Lung (tissue), 12 donors: Measurements from ENCODE around the gene HIF3A. TPM values are rescaled to one million over a fixed set of nuclear protein-coding genes. Genes with fewer than 3 reads are reported as not detected.

Source experiments
- ATAC-seq: fragments of 200-7000 bp; cut with Tn5 transposase; one replicate; pipeline ENCODE4 v1.9.1; 2020; ENCODE audit warnings: moderate number of reproducible peaks; ENCODE audit not compliant: insufficient read depth, low FRiP score
- DNase-seq, 3 donors: peaks; one replicate each; pipeline ENCODE4 v3.0.0-alpha.2; 2013 to 2017
- H3K27ac ChIP-seq, 2 donors: one replicate each; pipeline ENCODE4 v1.5.1; 2013; ENCODE audit warnings: mild to moderate bottlenecking in 2 of 2, moderate library complexity in 2 of 2, control low read depth in 1 of 2, inconsistent platforms in 1 of 2, low read depth in 1 of 2, low read length in 1 of 2
- H3K27me3 ChIP-seq, 3 donors: one replicate each; pipeline ENCODE4 v1.5.1; 2013; ENCODE audit warnings: low read length in 2 of 3; ENCODE audit not compliant: control insufficient read depth in 3 of 3, insufficient read depth in 3 of 3
- H3K36me3 ChIP-seq, 4 donors: one replicate each; pipeline ENCODE4 v1.5.1; 2013; ENCODE audit warnings: low read length in 4 of 4, mild to moderate bottlenecking in 1 of 4, moderate library complexity in 1 of 4; ENCODE audit not compliant: control insufficient read depth in 4 of 4, insufficient read depth in 4 of 4
- H3K4me1 ChIP-seq, 5 donors: one replicate each; pipeline ENCODE4 v1.5.1; 2013; ENCODE audit warnings: low read length in 5 of 5, mild to moderate bottlenecking in 2 of 5, moderate library complexity in 1 of 5; ENCODE audit not compliant: control insufficient read depth in 5 of 5, insufficient read depth in 5 of 5
- H3K4me3 ChIP-seq: one replicate; pipeline ENCODE4 v1.5.1; 2013; ENCODE audit warnings: mild to moderate bottlenecking, control low read depth, moderate library complexity
- H3K9ac ChIP-seq, 2 donors: one replicate each; pipeline ENCODE4 v1.5.1; 2013; ENCODE audit warnings: low read length in 2 of 2, control low read depth in 1 of 2; ENCODE audit not compliant: insufficient read depth in 1 of 2
- H3K9me3 ChIP-seq, 4 donors: one replicate each; pipeline ENCODE4 v1.5.1; 2013; ENCODE audit warnings: low read length in 3 of 4, mild to moderate bottlenecking in 1 of 4, moderate library complexity in 1 of 4; ENCODE audit not compliant: control insufficient read depth in 4 of 4, insufficient read depth in 3 of 4
- CTCF ChIP-seq: IDR thresholded peaks from 2 replicates; pipeline ENCODE4 v1.5.1; 2012; ENCODE audit warnings: mild to moderate bottlenecking; ENCODE audit errors: control extremely low read depth, extremely low read depth
- WGBS, 2 donors: extraction: QIAGEN DNeasy Blood & Tissue Kit; methylation state at CpG; one replicate each; pipeline ENCODE4 v1.1.7; 2013; 5-methylcytosine and 5-hydroxymethylcytosine counted together
- polyA plus RNA-seq, 2 donors: library from polyadenylated mRNA; stranded (reverse); fragments of 200-250 nt; gene quantifications; one replicate each; pipeline ENCODE4 v1.2.1, GENCODE V29; 2013
- total RNA-seq, 2 donors: library from RNA; depleted of rRNA in 1 of 2; stranded (reverse); fragments of >200 nt in 1 of 2; gene quantifications; one replicate each; pipeline ENCODE4 v1.2.1, GENCODE V29; 2014 to 2021
- donor health status: control.
- donor health status: control.
- donor health status: Bipolar disorder and iron deficiency.
- donor health status: healthy.
- donor health status: DM: yes; HTN: yes; CAD: no.

HIF3A gene
- total and polyA plus RNA-seq, 4 donors = 24.1 to 315 (median 63.4) TPM

DNA sequence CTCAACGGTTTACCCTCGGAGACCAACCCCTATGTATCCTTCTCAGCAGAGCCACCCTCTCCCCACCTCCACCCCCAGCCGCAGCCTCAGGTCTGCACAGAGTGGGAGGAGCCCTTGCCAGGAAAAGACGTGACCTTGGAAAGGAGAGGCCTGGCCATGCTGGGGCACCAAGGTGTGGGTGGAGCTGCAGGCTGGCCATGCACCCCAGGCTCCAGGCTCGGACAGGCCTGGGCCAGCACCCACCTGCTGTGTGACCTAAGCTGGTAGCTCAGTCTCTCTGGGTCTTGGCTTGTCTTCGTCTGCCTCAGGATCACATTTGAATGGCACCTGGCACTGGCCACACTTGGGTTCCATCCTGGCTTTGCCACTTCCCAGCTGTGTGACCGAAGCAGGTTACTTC, 87.0 kb downstream of the HIF3A start:
- Histone ChIP-seq H3K36me3 (peaks cover 3 to 59% (median 54%) of the 10 kb centered on the region in 4 donors), H3K9me3 (no peaks in the 10 kb centered on the region), H3K9ac (no peak overlapping the region), H3K27ac (no peak overlapping the region), H3K4me3 (no peak overlapping the region), H3K27me3 (no peaks in the 10 kb centered on the region), H3K4me1 (peaks cover 0 to 3% (median under 1%) of the 10 kb centered on the region in 5 donors)
- ATAC-seq = no peak
- no peak for DNase-seq
- no peak for TF ChIP-seq CTCF
- WGBS, 2 donors = 86 to 95% methylated on average over 7 of the region's 7 CpGs

GRCh38 chr19:46384396-46384795, 87.6 kb downstream of the HIF3A start:
- no peak for ATAC-seq
- H3K36me3 ChIP-seq = peaks cover 4 to 64% (median 55%) of the 10 kb centered on the region in 4 donors

GRCh38 chr19:46385636-46386035, 88.8 kb downstream of the HIF3A start:
- no peak overlapping the region for H3K9ac ChIP-seq
- H3K9me3 ChIP-seq = no peaks in the 10 kb centered on the region
- DNase-seq (no peak), ATAC-seq (no peak)
- peaks cover 8 to 69% (median 61%) of the 10 kb centered on the region in 4 donors for H3K36me3 ChIP-seq
- 78 to 84% methylated on average over 11 of the region's 11 CpGs for WGBS, 2 donors
- no peak for TF ChIP-seq CTCF
- H3K27me3 ChIP-seq = no peaks in the 10 kb centered on the region
- no peak overlapping the region for H3K4me3 ChIP-seq
- H3K4me1 ChIP-seq = no peaks in the 10 kb centered on the region
- no peak overlapping the region for H3K27ac ChIP-seq

More at GRCh38 chr19:46384396-46384795, 87.6 kb downstream of the HIF3A start:
- Histone ChIP-seq H3K9ac (no peak overlapping the region), H3K27ac (no peak overlapping the region), H3K27me3 (no peaks in the 10 kb centered on the region), H3K4me3 (no peak overlapping the region), H3K4me1 (peaks cover 0 to 3% (median 0%) of the 10 kb centered on the region in 5 donors), H3K9me3 (no peaks in the 10 kb centered on the region)
- TF ChIP-seq CTCF = no peak
- DNase-seq = no peak
- 94 to 98% methylated on average over 11 of the region's 11 CpGs for WGBS, 2 donors

GRCh38 chr19:46386151-46386550, 89.3 kb downstream of the HIF3A start:
- Histone ChIP-seq H3K36me3 (peaks cover 8 to 74% (median 59%) of the 10 kb centered on the region in 4 donors), H3K27me3 (no peaks in the 10 kb centered on the region), H3K4me1 (peaks cover 0 to 4% (median 0%) of the 10 kb centered on the region in 5 donors), H3K9ac (no peak overlapping the region), H3K27ac (no peak overlapping the region), H3K9me3 (no peaks in the 10 kb centered on the region), H3K4me3 (no peak overlapping the region)
- 95 to 97% methylated on average over 10 of the region's 10 CpGs for WGBS, 2 donors
- no peak for ATAC-seq
- no peak for TF ChIP-seq CTCF
- DNase-seq = no peak
